Lung microvascular endothelial cell (primary cell): Measurements from ENCODE around the gene C1orf53. TPM values are rescaled to one million over a fixed set of nuclear protein-coding genes. Genes with fewer than 3 reads are reported as not detected.
"Not testable (repeated sequence)": the region's sequence is repeated elsewhere in the genome, so short reads cannot be mapped to it uniquely, and the experiment has no call there.

Experiments
- DNase-seq, 2 donors: peaks; one replicate each; pipeline versions ENCODE4 v3.0.0 to v3.0.0-alpha.2; 2010; ENCODE audit warnings: low read depth in 2 of 2
- total RNA-seq: library from RNA; depleted of rRNA; stranded (reverse); fragments of >200 nt; gene quantifications from 2 replicates; pipeline ENCODE4 v1.2.1, GENCODE V29; 2014

C1orf53 gene
- total RNA-seq, 1 donor from 2014 or later, result 3.4 TPM

DNA sequence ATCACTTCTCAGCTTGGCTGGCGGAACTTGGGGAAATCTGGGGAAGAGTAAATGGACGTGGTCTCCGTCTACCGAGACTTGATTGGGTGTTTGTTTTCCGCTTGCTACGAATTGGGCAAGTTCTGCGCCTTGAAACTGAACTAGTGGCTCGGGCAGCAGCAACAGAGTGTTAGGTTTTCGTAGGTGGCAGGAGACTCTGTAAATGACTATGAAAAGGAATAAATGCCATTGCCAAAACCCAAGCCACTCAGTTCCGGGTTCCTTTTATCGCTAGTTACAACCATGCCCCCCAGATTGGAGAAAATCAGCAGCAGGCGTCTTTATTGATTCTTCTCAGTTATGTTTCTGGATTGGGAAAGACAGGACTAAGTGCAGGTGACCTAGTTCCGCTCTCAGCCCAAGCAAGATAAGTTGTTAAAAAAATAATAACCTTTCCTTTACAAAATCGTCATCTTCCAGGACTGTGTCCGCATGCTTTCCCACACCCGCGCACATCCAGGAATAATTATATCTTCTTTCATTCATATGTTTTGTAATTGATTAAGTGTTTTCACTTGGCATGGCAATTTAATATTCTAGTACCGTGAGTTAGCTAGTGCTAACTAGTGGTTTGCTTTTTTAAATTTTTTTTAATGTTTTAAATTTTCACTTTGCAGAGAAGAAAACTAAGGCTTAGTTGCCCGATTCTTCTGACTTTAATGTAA is 18.1 kb downstream of the C1orf53 start:
- no peak for DNase-seq

DNA sequence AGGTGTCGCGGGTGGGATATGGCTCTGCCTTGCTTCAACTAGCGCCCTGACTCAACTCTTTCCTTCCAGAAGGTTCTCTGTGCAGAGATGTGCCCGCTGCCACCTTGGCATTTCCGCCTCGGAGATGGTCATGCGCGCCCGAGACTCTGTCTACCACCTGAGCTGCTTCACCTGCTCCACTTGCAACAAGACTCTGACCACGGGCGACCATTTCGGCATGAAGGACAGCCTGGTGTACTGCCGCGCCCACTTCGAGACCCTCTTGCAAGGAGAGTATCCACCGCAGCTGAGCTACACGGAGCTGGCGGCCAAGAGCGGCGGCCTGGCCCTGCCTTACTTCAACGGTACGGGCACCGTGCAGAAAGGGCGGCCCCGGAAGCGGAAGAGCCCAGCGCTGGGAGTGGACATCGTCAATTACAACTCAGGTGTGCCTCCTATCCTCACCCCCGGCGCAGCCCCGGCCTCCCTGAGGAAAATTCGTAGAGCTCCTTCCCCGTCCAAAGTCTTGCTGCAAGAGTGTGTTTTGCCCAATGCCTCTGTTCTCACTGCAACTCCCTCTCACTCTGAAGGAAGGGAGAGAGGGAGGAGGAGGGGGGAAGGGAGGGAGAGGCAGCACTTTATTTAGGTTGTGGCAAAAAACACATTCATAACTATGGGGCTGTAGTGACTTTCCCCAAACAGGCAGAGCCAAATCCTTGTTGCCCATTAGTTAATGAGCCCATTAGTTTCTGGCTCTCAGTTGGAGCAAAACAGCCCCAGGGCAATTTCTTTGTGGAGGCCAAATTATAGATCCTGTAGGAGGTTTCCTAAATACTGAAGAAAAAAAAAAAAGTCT is 19.0 kb downstream of the C1orf53 start:
- DNase-seq, result no peak

DNA sequence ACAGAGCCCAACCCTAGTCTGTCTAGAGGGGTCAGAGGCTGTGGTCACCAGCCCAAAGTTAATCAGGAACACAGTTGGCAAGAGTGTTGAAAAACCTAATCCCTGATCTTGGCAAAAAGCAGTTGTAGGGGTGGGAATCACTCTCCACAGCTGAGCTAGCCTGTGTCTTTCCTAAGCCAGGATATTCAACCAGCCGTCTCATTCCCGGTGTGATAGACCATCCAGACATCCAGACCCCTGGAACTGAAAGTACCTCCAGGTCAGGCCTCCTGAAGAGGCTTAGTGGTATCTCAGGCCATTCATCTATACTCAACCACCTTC is 19.6 kb downstream of the C1orf53 start:
- no peak for DNase-seq

DNA sequence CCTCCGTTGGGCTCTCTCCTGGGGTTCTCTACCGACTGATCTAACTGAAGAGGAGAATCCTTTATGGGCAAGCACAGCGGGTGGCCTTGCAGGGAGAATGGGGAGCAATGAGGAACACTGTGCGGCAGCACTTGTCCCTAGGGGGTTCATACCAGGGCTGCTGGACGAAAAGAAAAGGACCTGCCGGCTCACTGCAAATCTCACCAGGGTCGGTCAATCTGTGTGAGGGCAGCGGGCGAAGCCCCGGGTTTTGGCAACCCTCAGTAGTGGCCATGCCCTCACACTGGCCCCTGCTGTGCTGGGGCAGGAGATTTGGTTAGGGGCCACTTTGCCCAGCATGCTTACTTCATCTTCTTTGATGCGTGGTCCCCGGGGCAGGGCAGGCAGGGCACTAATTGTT is 20.6 kb downstream of the C1orf53 start:
- DNase-seq, result no peak

DNA sequence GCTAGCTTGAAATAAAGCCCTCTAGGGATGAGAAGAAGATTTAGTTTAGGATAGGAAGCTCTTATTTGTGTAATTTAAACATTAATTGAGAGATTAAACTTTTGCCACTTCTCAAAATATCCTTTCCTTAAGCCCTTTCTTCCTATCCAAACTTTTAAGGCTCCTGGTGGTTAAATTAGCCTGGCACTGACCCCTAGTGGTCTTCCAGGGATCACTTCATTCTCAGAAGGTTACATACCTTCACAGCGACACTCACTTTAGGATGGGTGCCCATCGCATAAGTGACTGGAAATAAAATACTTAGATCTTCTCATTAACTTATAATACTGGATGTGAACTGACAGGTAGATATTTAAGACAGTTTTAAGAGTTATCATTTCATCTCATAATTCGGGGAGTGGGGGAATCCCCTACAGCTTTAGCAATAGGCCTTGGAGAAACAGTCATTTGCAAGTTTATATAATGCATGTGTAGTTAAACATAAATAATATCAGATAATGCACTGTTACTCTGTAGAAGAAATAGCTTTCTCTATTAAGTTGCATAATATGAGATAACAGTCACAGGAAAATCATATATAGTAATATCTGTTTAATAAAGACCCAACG is 22.2 kb downstream of the C1orf53 start:
- peak; percentile 56 to 59 for DNase-seq

DNA sequence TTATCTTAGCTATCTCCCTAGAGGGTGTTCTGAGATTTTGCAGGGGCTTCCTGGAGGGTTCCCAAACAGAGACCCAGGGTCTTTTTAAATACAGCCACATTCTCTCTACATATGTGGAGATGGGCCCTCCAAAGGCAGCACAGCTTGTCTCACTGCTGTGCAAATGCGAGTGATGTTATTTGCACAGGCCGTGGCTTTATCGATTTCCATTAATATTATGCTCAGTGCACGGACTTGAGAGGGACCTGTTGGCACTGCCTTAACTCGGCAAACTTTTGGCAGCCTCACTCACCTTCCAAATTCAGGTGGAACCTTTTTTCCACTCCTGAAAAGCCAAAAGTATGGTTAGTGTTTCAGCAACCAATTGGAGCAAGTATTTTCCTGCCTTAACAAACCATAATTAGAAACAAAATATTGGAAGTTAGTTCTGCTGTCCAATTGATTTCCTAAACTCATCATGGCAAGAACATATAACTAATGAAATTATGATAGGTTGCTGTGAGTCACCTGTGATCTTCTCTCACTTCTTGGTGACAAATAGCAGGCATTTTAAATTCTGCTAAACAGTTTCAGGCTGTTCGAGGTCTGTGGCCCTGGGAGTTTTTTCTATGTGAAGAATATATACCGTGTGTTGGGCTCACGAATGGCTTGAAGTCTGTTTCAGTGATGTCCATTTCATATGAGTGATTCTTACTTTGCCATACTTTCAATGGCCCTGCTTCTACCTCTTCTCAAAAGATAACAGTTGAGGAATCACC is 25.7 kb downstream of the C1orf53 start:
- no peak for DNase-seq

DNA sequence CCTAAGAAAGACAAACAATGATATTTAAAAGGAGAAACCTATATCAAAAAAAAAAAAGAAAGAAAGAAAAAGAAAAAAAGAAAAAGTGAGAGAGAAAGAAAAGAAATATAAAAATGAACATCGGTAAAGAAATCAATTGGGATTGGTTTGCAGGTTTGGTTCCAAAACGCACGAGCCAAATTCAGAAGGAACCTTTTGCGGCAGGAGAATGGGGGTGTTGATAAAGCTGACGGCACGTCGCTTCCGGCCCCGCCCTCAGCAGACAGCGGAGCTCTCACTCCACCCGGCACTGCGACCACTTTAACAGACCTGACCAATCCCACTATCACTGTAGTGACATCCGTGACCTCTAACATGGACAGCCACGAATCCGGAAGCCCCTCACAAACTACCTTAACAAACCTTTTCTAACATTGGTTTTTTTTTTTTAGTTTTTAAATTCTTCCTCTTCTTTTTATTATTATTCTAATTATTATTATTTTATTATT is 26.5 kb downstream of the C1orf53 start:
- DNase-seq, result no peak

DNA sequence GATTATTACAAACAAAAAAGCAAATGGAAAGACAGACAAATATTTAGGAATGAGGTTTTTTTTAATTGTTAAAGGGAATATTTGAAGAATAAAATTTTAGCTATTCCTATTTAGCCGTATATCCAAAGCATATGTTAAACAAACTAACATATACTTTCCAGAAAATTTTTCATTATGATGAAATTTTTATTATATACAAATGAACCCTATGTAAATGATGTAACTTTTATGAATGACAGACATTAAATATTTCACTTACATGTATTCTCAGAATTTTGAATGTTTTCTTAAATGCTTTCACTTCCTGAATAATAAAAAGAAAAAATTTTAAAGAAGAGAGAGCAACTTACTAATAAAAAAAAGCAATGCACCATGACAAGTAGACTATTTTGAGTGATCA is 30.6 kb downstream of the C1orf53 start:
- no peak for DNase-seq

DNA sequence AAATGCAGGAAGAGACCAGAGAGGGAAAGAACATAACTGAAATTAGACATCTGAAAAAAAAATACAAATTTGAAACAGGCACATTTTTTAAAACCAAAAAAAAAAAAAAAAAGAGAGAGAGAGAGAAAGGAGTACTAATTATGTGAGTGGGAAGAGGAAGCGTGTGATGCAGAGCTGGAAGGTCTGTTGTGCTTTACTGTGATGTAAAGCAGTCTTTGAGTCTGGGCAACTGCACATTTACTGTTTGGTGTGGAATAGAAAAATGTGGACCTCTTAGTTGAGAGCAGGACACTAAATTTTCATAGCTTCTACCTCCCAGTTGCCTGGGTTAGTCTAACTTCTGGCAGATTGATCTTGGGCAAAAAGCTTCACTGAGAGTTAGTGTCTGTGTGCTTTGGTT is 31.2 kb downstream of the C1orf53 start:
- no peak for DNase-seq

DNA sequence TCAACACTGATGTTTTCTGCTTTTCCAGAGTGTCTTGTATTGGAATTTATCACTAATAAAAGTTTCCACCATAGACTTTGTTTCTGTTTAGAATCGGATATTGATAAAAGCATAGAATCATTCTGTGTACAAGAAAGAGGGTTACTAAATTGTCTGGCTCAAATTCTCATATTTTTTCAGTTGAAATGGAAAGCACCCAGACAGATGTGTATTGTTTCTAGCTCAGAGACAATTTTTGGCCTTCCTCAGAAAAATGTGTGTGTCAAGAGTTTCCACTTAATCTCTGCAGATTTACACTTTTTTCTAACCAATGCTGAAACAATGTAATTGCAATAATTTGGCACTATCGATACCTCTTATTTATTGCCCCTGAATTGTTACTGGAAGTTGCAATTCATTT is 35.0 kb downstream of the C1orf53 start:
- no peak for DNase-seq

DNA sequence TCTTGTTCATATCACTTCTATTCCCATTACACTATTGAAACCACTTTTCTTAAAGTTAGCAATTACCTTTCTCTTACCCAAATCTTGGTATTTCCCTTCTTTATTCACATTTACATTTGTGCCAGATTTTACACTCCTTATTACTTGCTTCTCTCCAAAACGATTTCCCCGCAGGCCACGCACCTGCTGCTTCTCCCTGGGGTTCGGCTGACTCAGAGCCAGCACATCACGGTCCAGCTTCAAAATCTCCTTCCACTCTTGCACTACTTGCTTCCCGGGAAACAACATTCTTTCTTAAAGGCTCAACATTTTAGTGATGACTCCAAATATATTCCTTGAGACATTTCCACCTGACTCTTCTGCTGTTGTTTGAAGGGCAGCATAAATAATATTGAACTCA is 35.5 kb downstream of the C1orf53 start:
- no peak for DNase-seq

DNA sequence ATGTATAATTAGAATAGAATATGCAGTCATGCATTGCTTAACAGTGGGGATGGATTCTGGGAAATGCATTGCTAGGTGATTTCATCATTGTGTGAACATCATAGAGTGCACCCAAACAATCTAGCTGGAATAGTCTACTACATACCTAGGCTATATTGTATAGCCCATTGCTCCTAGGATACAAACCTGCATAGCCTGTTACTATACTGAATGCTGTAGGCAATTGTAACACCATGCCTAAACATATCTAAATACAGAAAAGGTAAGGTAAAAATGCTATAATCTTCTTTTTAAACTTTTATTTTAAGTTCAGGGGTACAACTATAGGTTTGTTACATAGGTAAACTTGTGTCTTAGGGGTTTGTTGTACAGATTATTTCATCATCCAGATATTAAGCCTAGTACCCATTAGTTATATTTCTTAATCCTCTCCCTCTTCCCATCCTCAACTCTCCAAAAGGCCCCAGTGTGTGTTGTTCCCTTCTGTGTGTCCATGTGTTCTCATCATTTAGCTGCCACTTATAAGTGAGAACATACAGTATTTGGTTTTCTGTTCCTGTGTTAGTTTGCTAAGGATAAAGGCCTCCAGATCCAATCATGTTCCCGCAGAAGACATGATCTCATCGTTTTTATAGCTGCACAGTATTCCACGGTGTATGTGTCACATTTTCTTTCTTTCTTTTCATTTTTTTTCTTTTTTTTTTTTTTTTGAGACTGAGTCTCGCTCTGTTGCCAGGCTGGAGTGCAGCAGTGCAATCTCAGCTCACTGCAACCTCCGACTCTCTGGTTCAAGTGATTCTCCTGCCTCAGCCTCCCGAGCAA is 36.9 kb downstream of the C1orf53 start:
- DNase-seq, result not testable (repeated sequence)

DNA sequence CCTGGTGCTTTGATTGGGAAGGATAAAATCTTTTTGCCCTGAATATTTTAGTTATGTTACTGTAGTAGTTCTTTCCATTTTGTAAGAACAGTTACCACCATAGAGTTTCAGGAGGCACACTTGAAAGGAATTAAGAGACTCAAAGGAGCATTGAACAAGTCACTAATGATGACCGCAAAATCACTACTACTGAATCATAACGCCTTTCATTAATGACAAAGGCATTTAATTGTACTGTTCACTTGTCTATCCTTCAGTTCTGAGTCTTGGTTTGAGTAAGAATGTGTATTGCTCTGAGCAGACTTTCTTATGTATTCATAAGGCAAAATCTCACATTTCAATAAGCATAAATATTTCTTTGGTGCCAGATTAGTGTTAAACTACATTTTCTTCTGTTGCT is 39.6 kb downstream of the C1orf53 start:
- DNase-seq, result no peak

DNA sequence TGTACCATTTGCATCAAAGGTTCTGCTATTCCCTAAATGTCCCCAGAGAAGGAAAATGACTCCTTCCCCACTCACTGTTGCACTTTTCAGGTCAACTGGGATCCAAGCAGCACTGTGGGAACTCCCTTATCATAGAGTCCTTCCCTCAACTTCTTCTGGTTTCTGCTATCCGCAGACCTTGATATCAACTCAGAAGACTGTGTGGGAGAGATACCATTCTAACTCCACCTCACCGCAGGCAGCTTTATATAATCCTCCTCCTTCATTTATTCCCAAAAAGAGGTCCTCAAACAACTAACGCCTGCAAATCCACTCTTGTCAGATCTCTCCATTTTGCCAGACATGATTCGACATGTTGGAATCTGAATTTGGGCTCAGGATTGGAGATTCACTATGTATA is 42.1 kb downstream of the C1orf53 start:
- no peak for DNase-seq

DNA sequence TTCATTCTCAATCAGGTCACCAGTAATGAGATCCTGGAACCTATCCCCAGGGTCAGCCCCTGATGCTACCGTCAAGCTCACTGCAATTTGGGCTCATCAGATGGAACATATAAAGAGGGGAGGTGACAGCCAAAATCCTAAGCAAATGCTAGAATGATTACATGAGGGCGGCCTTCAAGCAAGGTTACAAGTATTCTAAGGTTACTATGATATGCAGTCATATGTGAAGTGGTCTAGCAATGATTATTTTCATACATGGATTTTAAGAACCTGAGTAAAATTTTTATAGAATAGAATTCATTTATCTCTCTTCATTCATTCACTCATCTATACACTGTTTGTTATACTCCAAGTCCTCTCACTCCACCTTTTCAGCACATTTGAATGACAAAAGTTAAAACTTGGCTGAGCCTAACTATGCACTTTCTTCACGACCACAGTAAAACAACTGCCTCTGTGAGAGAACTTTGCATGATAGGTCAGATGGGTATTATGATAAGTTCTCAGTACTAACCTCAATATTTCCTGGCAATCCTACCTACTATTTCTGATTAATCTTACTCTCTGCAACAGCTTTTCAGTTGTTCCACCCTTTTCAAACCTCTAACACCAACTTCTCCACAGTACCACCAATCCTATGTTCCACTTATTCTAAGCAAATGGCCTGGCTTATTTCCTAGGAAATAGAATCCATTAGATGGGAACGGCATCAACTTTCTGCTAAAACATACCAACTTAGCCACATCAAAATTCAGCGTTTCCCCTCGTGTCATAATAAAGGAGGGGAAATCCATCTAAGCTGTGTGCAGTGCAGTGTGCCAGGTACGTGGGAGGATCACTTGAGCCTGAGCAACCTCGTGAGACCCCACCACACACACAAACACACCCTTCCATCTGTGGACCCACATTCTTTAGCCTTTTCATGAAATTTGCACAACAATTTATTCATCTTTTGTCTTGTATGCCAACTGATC is 46.8 kb downstream of the C1orf53 start:
- DNase-seq, result no peak

DNA sequence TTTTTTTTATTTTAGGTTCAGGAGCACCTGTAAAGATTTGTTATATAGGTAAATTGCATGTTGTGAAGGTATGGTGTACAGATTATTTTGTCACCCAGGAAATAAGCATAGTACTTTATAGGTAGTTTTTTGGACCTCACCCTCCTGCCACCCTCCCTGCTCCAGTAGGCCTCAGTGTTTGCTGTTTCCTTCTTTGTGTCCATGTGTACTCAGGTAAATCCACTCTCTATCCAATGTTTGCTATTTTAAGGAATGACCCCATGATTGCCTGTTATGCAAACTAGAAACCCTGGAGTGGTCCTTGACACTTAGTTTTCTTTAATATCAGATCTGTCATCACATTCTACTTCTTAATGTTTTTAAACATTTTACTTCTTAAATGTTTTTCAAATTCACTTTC is 48.7 kb downstream of the C1orf53 start:
- no peak for DNase-seq

DNA sequence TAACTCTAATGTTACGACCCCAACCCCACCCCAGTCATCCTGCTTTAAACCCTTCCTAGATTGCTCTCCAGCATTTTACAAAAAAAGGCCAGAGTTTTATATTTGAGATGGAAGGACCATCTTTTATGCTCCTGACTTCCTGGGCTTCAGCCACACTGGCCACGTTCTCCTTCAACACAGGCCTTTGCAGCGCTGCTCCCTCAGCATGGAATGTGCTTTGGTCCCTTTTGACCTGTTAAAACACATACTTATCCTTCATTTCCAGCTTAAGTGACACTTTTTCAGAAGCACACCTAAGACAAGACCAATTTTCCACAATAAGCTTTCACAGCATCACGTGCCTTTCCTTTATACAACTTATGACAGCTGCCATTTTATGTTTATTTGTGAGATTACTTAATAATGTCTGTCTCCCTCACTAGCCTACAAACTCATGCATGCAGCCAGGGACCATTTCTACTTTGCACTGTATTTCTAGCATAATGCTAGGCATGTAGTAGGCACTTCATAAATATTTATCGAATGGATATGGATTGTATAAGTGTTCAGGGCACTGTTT is 49.3 kb downstream of the C1orf53 start:
- no peak for DNase-seq

DNA sequence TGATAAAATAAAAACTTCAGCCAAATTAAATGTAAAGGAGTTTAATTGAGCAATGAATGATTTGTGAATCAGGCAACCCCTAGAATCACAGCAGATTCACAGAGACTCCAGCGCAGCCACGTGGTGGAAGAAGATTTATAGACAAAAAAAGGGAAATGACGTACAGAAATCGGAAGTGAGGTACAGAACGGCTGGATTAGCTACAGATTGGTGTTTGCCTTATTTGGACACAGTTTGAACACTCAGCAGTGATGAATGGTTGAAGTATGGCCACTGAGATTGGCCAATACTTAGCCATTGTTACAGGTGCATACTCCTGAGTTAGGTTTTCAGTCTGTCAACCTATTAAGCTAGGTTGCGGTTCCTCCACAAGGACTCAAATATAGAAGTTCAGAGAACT is 51.0 kb downstream of the C1orf53 start:
- DNase-seq, result not testable (repeated sequence)

DNA sequence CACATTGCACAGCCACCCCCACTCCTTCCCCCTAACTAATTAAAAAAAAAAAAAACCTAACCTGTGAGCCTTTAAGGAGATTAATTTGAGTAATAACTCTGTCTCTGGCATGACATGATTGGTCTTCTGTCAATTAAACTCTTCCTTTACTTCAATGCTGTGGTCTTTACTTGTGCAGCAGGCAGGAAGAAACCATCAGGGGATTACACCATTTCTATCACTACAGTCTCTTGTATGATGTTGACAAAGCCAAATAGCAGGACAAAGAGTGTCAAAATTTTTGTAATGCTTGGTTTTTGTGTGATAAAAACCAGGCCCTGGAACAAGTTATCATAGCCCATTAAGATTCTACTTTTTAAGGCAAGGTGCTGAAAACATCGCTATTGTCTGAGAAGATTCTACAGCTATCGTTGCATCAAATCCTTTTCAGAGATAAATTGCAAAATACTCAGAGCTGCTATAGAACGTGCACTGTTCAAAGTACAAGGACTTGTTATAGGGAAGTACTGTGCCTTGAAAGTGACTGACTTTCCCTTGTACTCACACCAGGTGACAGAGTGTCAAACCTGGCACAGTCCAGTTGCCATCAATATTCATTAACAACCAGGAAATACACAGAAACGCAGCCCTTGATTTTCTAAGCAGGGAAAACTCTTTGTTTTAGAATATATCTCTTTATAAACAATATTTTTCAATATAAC is 52.4 kb downstream of the C1orf53 start:
- no peak for DNase-seq
